Effector memory CD4-positive, alpha-beta T cell (primary cell): ENCODE results near the gene MRPL41.
A peak's percentile ranks its signal among the peaks of the same experiment; 100 is the strongest.

Source experiments
- DNase-seq, 3 donors: peaks; one replicate each; pipeline ENCODE4 v3.0.0-alpha.2; 2020
- H3K27ac ChIP-seq: 2 replicates; pipeline ENCODE4 v1.7.0; 2013; ENCODE audit warnings: mild to moderate bottlenecking, low read length, moderate library complexity; ENCODE audit not compliant: insufficient read depth, poor library complexity, severe bottlenecking
- H3K27me3 ChIP-seq: replicated peaks from 2 replicates; pipeline ENCODE4 v1.7.0; 2013; ENCODE audit warnings: mild to moderate bottlenecking, low read length; ENCODE audit not compliant: insufficient read depth, control insufficient read depth, poor library complexity, severe bottlenecking
- H3K36me3 ChIP-seq: 2 replicates; pipeline ENCODE4 v1.7.0; 2013; ENCODE audit warnings: mild to moderate bottlenecking, low read length, moderate library complexity; ENCODE audit not compliant: control insufficient read depth, insufficient read depth
- H3K4me1 ChIP-seq: 2 replicates; pipeline ENCODE4 v1.7.0; 2013; ENCODE audit warnings: low read length, mild to moderate bottlenecking; ENCODE audit not compliant: control insufficient read depth, insufficient read depth, poor library complexity, severe bottlenecking
- H3K4me3 ChIP-seq: 2 replicates; pipeline ENCODE4 v1.7.0; 2013; ENCODE audit warnings: low read length, low read depth, mild to moderate bottlenecking; ENCODE audit not compliant: insufficient read depth, poor library complexity, severe bottlenecking
- H3K9me3 ChIP-seq: 2 replicates; pipeline ENCODE4 v1.7.0; 2013; ENCODE audit warnings: mild to moderate bottlenecking, low read length, moderate library complexity; ENCODE audit not compliant: control insufficient read depth

The MRPL41 gene

GRCh38 chr9:137569609-137570203 lies 18.0 kb downstream of the MRPL41 start:
- Histone ChIP-seq H3K9me3 (no peaks in the 10 kb centered on the region), H3K27ac (no peak overlapping the region), H3K27me3 (no peaks in the 10 kb centered on the region), H3K4me3 (no peak overlapping the region), H3K36me3 (peaks cover 18% of the 10 kb centered on the region), H3K4me1 (no peaks in the 10 kb centered on the region)
- no peak for DNase-seq

GRCh38 chr9:137570566-137570965 lies 18.9 kb downstream of the MRPL41 start:
- H3K4me3 ChIP-seq = no peak overlapping the region
- DNase-seq = no peak

GRCh38 chr9:137574192-137574591 lies 22.5 kb downstream of the MRPL41 start:
- Histone ChIP-seq H3K27me3 (no peaks in the 10 kb centered on the region), H3K4me1 (peaks cover 16% of the 10 kb centered on the region), H3K36me3 (peaks cover 29% of the 10 kb centered on the region), H3K4me3 (no peak overlapping the region), H3K9me3 (no peaks in the 10 kb centered on the region), H3K27ac (no peak overlapping the region)
- DNase-seq = no peak

More at GRCh38 chr9:137570566-137570965, 18.9 kb downstream of the MRPL41 start:
- Histone ChIP-seq H3K36me3 (peaks cover 25% of the 10 kb centered on the region), H3K9me3 (no peaks in the 10 kb centered on the region), H3K27ac (no peak overlapping the region), H3K4me1 (no peaks in the 10 kb centered on the region), H3K27me3 (no peaks in the 10 kb centered on the region)

GRCh38 chr9:137575364-137575715 lies 23.7 kb downstream of the MRPL41 start:
- Histone ChIP-seq H3K27ac (no peak overlapping the region), H3K9me3 (no peaks in the 10 kb centered on the region), H3K27me3 (no peaks in the 10 kb centered on the region), H3K36me3 (peaks cover 29% of the 10 kb centered on the region), H3K4me1 (peaks cover 17% of the 10 kb centered on the region), H3K4me3 (no peak overlapping the region)
- DNase-seq = no peak

GRCh38 chr9:137575716-137576411 lies 24.2 kb downstream of the MRPL41 start:
- no peak overlapping the region for H3K27ac ChIP-seq
- peaks cover 29% of the 10 kb centered on the region for H3K36me3 ChIP-seq

GRCh38 chr9:137578518-137579258 lies 27.0 kb downstream of the MRPL41 start, which contains the start of gene DPH7:
TSS of gene DPH7 (minus strand) at chr9:137578925. CDS start at chr9:137578777, 148 bp downstream.
- H3K27me3 ChIP-seq = no peaks in the 10 kb centered on the region
- peaks cover 33% of the 10 kb centered on the region for H3K36me3 ChIP-seq
- peaks cover 17% of the 10 kb centered on the region for H3K4me1 ChIP-seq
- no peaks in the 10 kb centered on the region for H3K9me3 ChIP-seq
- peak within 1 kb of the TSS; percentile 92 for H3K4me3 ChIP-seq
- peak; percentile 83 to 92 (median 89) for DNase-seq
- peak within 1 kb of the TSS; percentile 72 for H3K27ac ChIP-seq

More at GRCh38 chr9:137575716-137576411, 24.2 kb downstream of the MRPL41 start:
- Histone ChIP-seq H3K4me3 (no peak overlapping the region), H3K4me1 (peaks cover 17% of the 10 kb centered on the region), H3K9me3 (no peaks in the 10 kb centered on the region), H3K27me3 (no peaks in the 10 kb centered on the region)
- DNase-seq = no peak

GRCh38 chr9:137579259-137579604 lies 27.6 kb downstream of the MRPL41 start:
- Histone ChIP-seq H3K36me3 (peaks cover 30% of the 10 kb centered on the region), H3K27me3 (no peaks in the 10 kb centered on the region), H3K9me3 (no peaks in the 10 kb centered on the region), H3K4me1 (peaks cover 17% of the 10 kb centered on the region), H3K27ac (peak overlapping the region; percentile 72), H3K4me3 (peak overlapping the region; percentile 92)
- no peak for DNase-seq

GRCh38 chr9:137580209-137580953 lies 28.7 kb downstream of the MRPL41 start:
- DNase-seq = no peak
- H3K4me3 ChIP-seq = no peak overlapping the region
- peaks cover 17% of the 10 kb centered on the region for H3K4me1 ChIP-seq
- no peaks in the 10 kb centered on the region for H3K27me3 ChIP-seq
- peaks cover 22% of the 10 kb centered on the region for H3K36me3 ChIP-seq
- H3K27ac ChIP-seq = no peak overlapping the region
- no peaks in the 10 kb centered on the region for H3K9me3 ChIP-seq

- no peak overlapping the region for H3K27ac ChIP-seq
- H3K4me3 ChIP-seq = no peak overlapping the region
- DNase-seq = no peak
- peaks cover 17% of the 10 kb centered on the region for H3K4me1 ChIP-seq
- H3K36me3 ChIP-seq = peaks cover 20% of the 10 kb centered on the region
- no peaks in the 10 kb centered on the region for H3K9me3 ChIP-seq
- H3K27me3 ChIP-seq = no peaks in the 10 kb centered on the region
Measured at GRCh38 chr9:137580954-137581322, 29.3 kb downstream of the MRPL41 start.
